ENCODE results near the gene MGAT3. TPM values are rescaled to one million over a fixed set of nuclear protein-coding genes. Genes with fewer than 3 reads are reported as not detected.

Gene MGAT3
- total RNA-seq, 1 experiment from 2014 or later: 5.0 TPM

GRCh38 chr22:39422101-39422500, 34.7 kb upstream of the MGAT3 start:
- H3K56ac ChIP-seq (ENCODE audit: insufficient read length, low read depth, low read length): no peak overlapping the region
- no peak for DNase-seq
- no peaks in the 10 kb centered on the region for H3K79me2 ChIP-seq (ENCODE audit: insufficient read depth, low read length)
- H2AK5ac ChIP-seq (ENCODE audit: insufficient read length, low read length): no peak overlapping the region
- H3K9ac ChIP-seq (ENCODE audit: extremely low read depth, insufficient read length, low read length): no peak overlapping the region
- H2BK120ac ChIP-seq (ENCODE audit: low read depth, low read length, poor library complexity, severe bottlenecking): no peak overlapping the region
- no peak overlapping the region for H3K23ac ChIP-seq (ENCODE audit: insufficient read length, low read depth, low read length)
- H4K91ac ChIP-seq (ENCODE audit: insufficient read length, low read depth, low read length): no peak overlapping the region
- Mint-ChIP-seq H3K27me3 (ENCODE audit: low read depth) (no peaks in the 10 kb centered on the region), H3K27ac (no peak overlapping the region), H3K4me3 (no peak overlapping the region), H3K36me3 (ENCODE audit: insufficient read depth in 1 of 3, low read depth in 3 of 3) (peaks cover 20 to 72% (median 57%) of the 10 kb centered on the region in 3 experiments), H3K4me1 (peaks cover 9 to 12% of the 10 kb centered on the region in 2 experiments), H3K9me3 (no peaks in the 10 kb centered on the region)
- WGBS (ENCODE audit: extremely low coverage, insufficient read length, low lambda C conversion rate): no CpG with 5 or more reads among the region's 7 CpGs
- H4K20me1 ChIP-seq (ENCODE audit: control insufficient read depth, insufficient read depth, insufficient read length): no peaks in the 10 kb centered on the region
- H2BK5ac ChIP-seq (ENCODE audit: insufficient read length, low read length): no peak overlapping the region
- H3K27me3 ChIP-seq (ENCODE audit: insufficient read depth, low read length): no peaks in the 10 kb centered on the region
- H2BK15ac ChIP-seq (ENCODE audit: low read depth, low read length): no peak overlapping the region
- no peak overlapping the region for H3K18ac ChIP-seq (ENCODE audit: insufficient read length, low read depth, low read length)
- no peak overlapping the region for H4K5ac ChIP-seq (ENCODE audit: insufficient read length, low read depth, low read length)
- no peak overlapping the region for H3K14ac ChIP-seq (ENCODE audit: insufficient read depth, low read length)
- H2AFZ ChIP-seq (ENCODE audit: low read length): no peak overlapping the region
- H3K79me1 ChIP-seq (ENCODE audit: insufficient read depth, low read depth, low read length, poor library complexity, severe bottlenecking): no peaks in the 10 kb centered on the region
- no peak overlapping the region for H4K8ac ChIP-seq (replicated peaks; ENCODE audit: insufficient read length, low read depth, low read length)
- H3K4ac ChIP-seq (ENCODE audit: low read depth, low read length): no peak overlapping the region
- H3T11ph ChIP-seq (ENCODE audit: low read length): no peak overlapping the region
- no peak for TF ChIP-seq CTCF (conservative IDR thresholded peaks at IDR 0.05)
- H3K27ac ChIP-seq (ENCODE audit: insufficient read length, low read depth, low read length): no peak overlapping the region
- H2BK20ac ChIP-seq (ENCODE audit: low read depth, low read length, poor library complexity, severe bottlenecking): no peak overlapping the region
- H3K9me3 ChIP-seq (ENCODE audit: control insufficient read depth, low read depth, low read length): no peaks in the 10 kb centered on the region
- no peak overlapping the region for H2BK12ac ChIP-seq (ENCODE audit: insufficient read length, low read depth, low read length)
- H3K4me2 ChIP-seq (ENCODE audit: insufficient read depth, insufficient read length, low read length): no peak overlapping the region
- no peaks in the 10 kb centered on the region for H3K23me2 ChIP-seq (ENCODE audit: insufficient read length, low read depth, low read length, poor library complexity, severe bottlenecking)
- 0 out of 2 replicates have a peak, but pooled peaks cover 2% of the 10 kb centered on the region for H3K4me1 ChIP-seq (ENCODE audit: insufficient read depth, low read length)

All from H9 (cell line).